Measurements from ENCODE around the gene MGAT4B.
"Not testable (repeated sequence)": the region's sequence is repeated elsewhere in the genome, so short reads cannot be mapped to it uniquely, and the experiment has no call there.

GRCh38 chr5:179789278-179789677 is 17.4 kb downstream of the MGAT4B start:
- not testable (repeated sequence) for TF ChIP-seq CTCF, POLR2A (IDR thresholded peaks at IDR 0.05)
